Neural cell (in vitro differentiated cells): ENCODE results near the gene GJD2. TPM values are rescaled to one million over a fixed set of nuclear protein-coding genes. Genes with fewer than 3 reads are reported as not detected.

Experiments used
- H2AFZ ChIP-seq: fragments of 200-600, 300-800 bp; sonication (generic), shearing (Covaris generic); 2 replicates; pipeline ENCODE4 v1.6.0; 2014; ENCODE audit warnings: low read depth, mild to moderate bottlenecking, antibody characterized with exemption, low read length, moderate library complexity
- H3F3A ChIP-seq: fragments of 200-600 bp; shearing (Covaris generic); 2 replicates; pipeline ENCODE4 v1.6.1; 2016; ENCODE audit warnings: mild to moderate bottlenecking, moderate library complexity, mixed read lengths, antibody characterized with exemption, low read length; ENCODE audit not compliant: insufficient read depth, poor library complexity, severe bottlenecking
- H3K27ac ChIP-seq: fragments of 200-600, 300-800 bp; sonication (generic), shearing (Covaris generic); 2 replicates; pipeline ENCODE4 v1.5.1; 2014; ENCODE audit warnings: mild to moderate bottlenecking, low read length, moderate library complexity
- H3K27me3 ChIP-seq: fragments of 300-800, 200-600 bp; sonication (generic), shearing (Covaris generic); 2 replicates; pipeline ENCODE4 v1.6.0; 2014; ENCODE audit warnings: mild to moderate bottlenecking, low read depth, low read length, moderate library complexity; ENCODE audit not compliant: insufficient read depth
- H3K36me3 ChIP-seq: fragments of 300-800, 200-600 bp; sonication (generic), shearing (Covaris generic); 2 replicates; pipeline ENCODE4 v1.5.1; 2014; ENCODE audit warnings: mild to moderate bottlenecking, antibody characterized with exemption, low read length, moderate library complexity; ENCODE audit not compliant: insufficient read depth
- H3K4me2 ChIP-seq: fragments of 300-800, 200-600 bp; sonication (generic), shearing (Covaris generic); 2 replicates; pipeline ENCODE4 v1.6.0; 2014; ENCODE audit warnings: mild to moderate bottlenecking, low read length
- H3K4me3 ChIP-seq: fragments of 300-800, 200-600 bp; sonication (generic), shearing (Covaris generic); 2 replicates; pipeline ENCODE4 v1.5.1; 2014; ENCODE audit warnings: mild to moderate bottlenecking, low read length, moderate library complexity
- H3K79me2 ChIP-seq: fragments of 200-600 bp; shearing (Covaris generic); replicated peaks from 2 replicates; pipeline ENCODE4 v1.6.0; 2014; ENCODE audit warnings: mild to moderate bottlenecking, low read length, moderate library complexity; ENCODE audit not compliant: insufficient read depth
- H3K9ac ChIP-seq: fragments of 300-800, 200-600 bp; sonication (generic), shearing (Covaris generic); 2 replicates; pipeline ENCODE4 v1.6.1; 2016; ENCODE audit warnings: mild to moderate bottlenecking, low read length, mixed read lengths
- H3K9me2 ChIP-seq: fragments of 200-600 bp; shearing (Covaris generic); 2 replicates; pipeline ENCODE4 v1.6.1; 2016; ENCODE audit warnings: mild to moderate bottlenecking, low read length, mixed read lengths; ENCODE audit not compliant: insufficient read depth
- H3K9me3 ChIP-seq: fragments of 200-600, 300-800 bp; sonication (generic), shearing (Covaris generic); 2 replicates; pipeline ENCODE4 v1.6.1; 2016; ENCODE audit warnings: mild to moderate bottlenecking, mixed run types, low read length, moderate library complexity, mixed read lengths
- H4K20me1 ChIP-seq: fragments of 200-600 bp; shearing (Covaris generic); 2 replicates; pipeline ENCODE4 v1.6.1; 2016; ENCODE audit warnings: mild to moderate bottlenecking, mixed run types; ENCODE audit not compliant: insufficient read depth
- CTCF ChIP-seq: fragments of 450-650 bp; IDR thresholded peaks from 2 replicates; pipeline ENCODE4 v1.5.1; 2014; ENCODE audit warnings: antibody characterized with exemption, mild to moderate bottlenecking, moderate library complexity; ENCODE audit not compliant: poor library complexity, severe bottlenecking
- EP300 ChIP-seq: fragments of 450-650 bp; conservative IDR thresholded peaks from 2 replicates; pipeline ENCODE4 v1.6.1; 2014; ENCODE audit warnings: antibody characterized with exemption, mild to moderate bottlenecking, moderate library complexity; ENCODE audit not compliant: poor library complexity, severe bottlenecking
- EZH2 ChIP-seq: fragments of 200-600, 300-800 bp; shearing (Covaris generic), sonication (generic); IDR thresholded peaks from 2 replicates; pipeline ENCODE4 v1.6.1; 2014; ENCODE audit warnings: antibody characterized with exemption, low read length, borderline replicate concordance, mild to moderate bottlenecking; ENCODE audit not compliant: insufficient read depth, poor library complexity, severe bottlenecking
- MXI1 ChIP-seq: fragments of 450-650 bp; conservative IDR thresholded peaks from 2 replicates; pipeline ENCODE4 v1.6.1; 2014; ENCODE audit warnings: antibody characterized with exemption, mild to moderate bottlenecking; ENCODE audit not compliant: poor library complexity, severe bottlenecking
- POLR2AphosphoS5 ChIP-seq: IDR thresholded peaks from 2 replicates; pipeline ENCODE4 v1.6.1; 2012
- RAD21 ChIP-seq: fragments of 450-650 bp; conservative IDR thresholded peaks from 2 replicates; pipeline ENCODE4 v1.6.1; 2014; ENCODE audit warnings: antibody characterized with exemption, mild to moderate bottlenecking, moderate library complexity
- REST ChIP-seq: IDR thresholded peaks from 2 replicates; pipeline ENCODE4 v1.6.1; 2012; ENCODE audit warnings: borderline replicate concordance
- SMC3 ChIP-seq: fragments of 450-650 bp; conservative IDR thresholded peaks from 2 replicates; pipeline ENCODE4 v1.6.1; 2014; ENCODE audit warnings: antibody characterized with exemption, mild to moderate bottlenecking, moderate library complexity; ENCODE audit not compliant: poor library complexity
- TAF1 ChIP-seq: IDR thresholded peaks from 2 replicates; pipeline ENCODE4 v1.6.1; 2012; ENCODE audit warnings: low read depth
- polyA plus RNA-seq: library from polyadenylated mRNA; depleted of rRNA; stranded (reverse); fragments of >200 nt; gene quantifications from 2 replicates; pipeline ENCODE4 v1.2.3, GENCODE V29; 2014

GJD2 gene
- polyA plus RNA-seq, 1 donor from 2014 or later = 4.6 TPM

GRCh38 chr15:34759992-34760391, 5.2 kb upstream of the GJD2 start:
- H3K79me2 ChIP-seq = no peaks in the 10 kb centered on the region
- H3K9me3 ChIP-seq = no peaks in the 10 kb centered on the region
- H3K9me2 ChIP-seq = no peaks in the 10 kb centered on the region
- peaks cover 22% of the 10 kb centered on the region for H3K27me3 ChIP-seq
- H2AFZ ChIP-seq = no peak overlapping the region
- TF ChIP-seq POLR2AphosphoS5 (no peak), EZH2 (no peak), CTCF (no peak), EP300 (no peak), RAD21 (no peak), SMC3 (no peak), TAF1 (no peak), MXI1 (no peak), REST (no peak)
- peak overlapping the region; percentile 41 for H3K4me3 ChIP-seq
- peak overlapping the region; percentile 23 for H3K9ac ChIP-seq
- peak overlapping the region; percentile 25 for H3K4me2 ChIP-seq
- no peaks in the 10 kb centered on the region for H3K36me3 ChIP-seq
- no peaks in the 10 kb centered on the region for H3F3A ChIP-seq
- peak overlapping the region; percentile 67 for H3K27ac ChIP-seq
- H4K20me1 ChIP-seq = no peaks in the 10 kb centered on the region

- H4K20me1 ChIP-seq = no peaks in the 10 kb centered on the region
- H3F3A ChIP-seq = no peaks in the 10 kb centered on the region
- peak overlapping the region; percentile 25 for H3K4me2 ChIP-seq
- no peaks in the 10 kb centered on the region for H3K79me2 ChIP-seq
- H3K36me3 ChIP-seq = no peaks in the 10 kb centered on the region
- H3K4me3 ChIP-seq = peak overlapping the region; percentile 41
- H3K9ac ChIP-seq = peak overlapping the region; percentile 23
- peaks cover 29% of the 10 kb centered on the region for H3K27me3 ChIP-seq
- no peaks in the 10 kb centered on the region for H3K9me2 ChIP-seq
- H2AFZ ChIP-seq = peak overlapping the region; percentile 4
- H3K27ac ChIP-seq = peak overlapping the region; percentile 67
- H3K9me3 ChIP-seq = no peaks in the 10 kb centered on the region
- TF ChIP-seq RAD21 (no peak), TAF1 (no peak), EP300 (peak; percentile 72), CTCF (no peak), REST (peak; percentile 94), SMC3 (no peak), EZH2 (no peak), POLR2AphosphoS5 (peak; percentile 53), MXI1 (no peak)
These were observed 4.5 kb upstream of the GJD2 start for GRCh38 chr15:34759347-34759746.
